Trophoblast cell (in vitro differentiated cells and primary cell): Measurements from ENCODE around the gene RTL1.

ENCODE experiments used
- DNase-seq, 2 donors: peaks; one replicate each; pipeline ENCODE4 v3.0.0-alpha.2; 2016
- H2AFZ ChIP-seq: 2 replicates; pipeline ENCODE4 v1.6.1; 2013; ENCODE audit warnings: low read length, moderate library complexity, mild to moderate bottlenecking; ENCODE audit not compliant: insufficient read depth, poor library complexity
- H2AK5ac ChIP-seq: 2 replicates; pipeline ENCODE4 v1.6.1; 2013; ENCODE audit warnings: mild to moderate bottlenecking, low read length
- H2BK120ac ChIP-seq: 2 replicates; pipeline ENCODE4 v1.6.1; 2013; ENCODE audit warnings: low read length, mild to moderate bottlenecking, moderate library complexity; ENCODE audit not compliant: insufficient read depth, poor library complexity
- H2BK12ac ChIP-seq: 2 replicates; pipeline ENCODE4 v1.6.1; 2013; ENCODE audit warnings: mild to moderate bottlenecking, low read length, moderate library complexity
- H2BK5ac ChIP-seq: 2 replicates; pipeline ENCODE4 v1.6.1; 2013; ENCODE audit warnings: low read length, low read depth, moderate library complexity, mild to moderate bottlenecking; ENCODE audit not compliant: poor library complexity
- H3K14ac ChIP-seq: 2 replicates; pipeline ENCODE4 v1.6.1; 2013; ENCODE audit warnings: mild to moderate bottlenecking, low read length
- H3K18ac ChIP-seq: 2 replicates; pipeline ENCODE4 v1.6.1; 2013; ENCODE audit warnings: mild to moderate bottlenecking, low read length
- H3K23ac ChIP-seq: 2 replicates; pipeline ENCODE4 v1.6.1; 2013; ENCODE audit warnings: low read length
- H3K27ac ChIP-seq: 2 replicates; pipeline ENCODE4 v1.5.1; 2013; ENCODE audit warnings: low read depth, mild to moderate bottlenecking, inconsistent platforms, low read length, moderate library complexity
- H3K27me3 ChIP-seq: 2 replicates; pipeline ENCODE4 v1.6.1; 2013; ENCODE audit warnings: inconsistent platforms, mild to moderate bottlenecking, low read length, moderate library complexity; ENCODE audit not compliant: insufficient read depth
- H3K36me3 ChIP-seq, 2 experiments: 1 replicate in 1 of 2; 2 replicates in 1 of 2; pipeline ENCODE4 v1.6.1; 2013; ENCODE audit warnings: low read length in 2 of 2, mild to moderate bottlenecking in 2 of 2, moderate library complexity in 1 of 2; ENCODE audit not compliant: insufficient read depth in 2 of 2, control insufficient read depth in 1 of 2
- H3K4ac ChIP-seq: 2 replicates; pipeline ENCODE4 v1.6.1; 2013; ENCODE audit warnings: low read depth, mild to moderate bottlenecking, low read length, moderate library complexity
- H3K4me1 ChIP-seq, 2 experiments: 1 replicate in 1 of 2; 2 replicates in 1 of 2; pipeline ENCODE4 v1.6.1; 2013; ENCODE audit warnings: low read length in 2 of 2, mild to moderate bottlenecking in 2 of 2, moderate library complexity in 1 of 2; ENCODE audit not compliant: insufficient read depth in 2 of 2, control insufficient read depth in 1 of 2
- H3K4me2 ChIP-seq: 2 replicates; pipeline ENCODE4 v1.6.1; 2013; ENCODE audit warnings: inconsistent platforms, mild to moderate bottlenecking, low read length, moderate library complexity
- H3K4me3 ChIP-seq: 2 replicates; pipeline ENCODE4 v1.5.1; 2013; ENCODE audit warnings: mild to moderate bottlenecking, low read depth, low read length, inconsistent platforms
- H3K79me1 ChIP-seq: one replicate; pipeline ENCODE4 v1.6.1; 2013; ENCODE audit warnings: low read length
- H3K79me2 ChIP-seq: 2 replicates; pipeline ENCODE4 v1.6.1; 2013; ENCODE audit warnings: low read length, mild to moderate bottlenecking; ENCODE audit not compliant: control insufficient read depth, insufficient read depth, poor library complexity
- H3K9ac ChIP-seq: 2 replicates; pipeline ENCODE4 v1.6.1; 2013; ENCODE audit warnings: mild to moderate bottlenecking, low read length
- H3K9me3 ChIP-seq: 2 replicates; pipeline ENCODE4 v1.6.1; 2013; ENCODE audit warnings: low read depth, mild to moderate bottlenecking, control low read depth, inconsistent platforms, low read length; ENCODE audit not compliant: insufficient read depth
- H4K12ac ChIP-seq: 2 replicates; pipeline ENCODE4 v1.6.1; 2013; ENCODE audit warnings: low read depth, mild to moderate bottlenecking, low read length, moderate library complexity
- H4K8ac ChIP-seq: 2 replicates; pipeline ENCODE4 v1.6.1; 2013; ENCODE audit warnings: low read depth, mild to moderate bottlenecking, low read length, moderate library complexity
- H4K91ac ChIP-seq: one replicate; pipeline ENCODE4 v1.6.1; 2013; ENCODE audit warnings: low read depth, mild to moderate bottlenecking, low read length, moderate library complexity
- WGBS: extraction: QIAGEN DNeasy Blood & Tissue Kit; methylation state at CpG from one replicate; pipeline ENCODE4 v1.1.7; 2013; ENCODE audit warnings: missing lambda C conversion rate; ENCODE audit not compliant: insufficient read length, insufficient coverage; ENCODE audit errors: extremely low coverage; 5-methylcytosine and 5-hydroxymethylcytosine counted together

Gene RTL1

DNA sequence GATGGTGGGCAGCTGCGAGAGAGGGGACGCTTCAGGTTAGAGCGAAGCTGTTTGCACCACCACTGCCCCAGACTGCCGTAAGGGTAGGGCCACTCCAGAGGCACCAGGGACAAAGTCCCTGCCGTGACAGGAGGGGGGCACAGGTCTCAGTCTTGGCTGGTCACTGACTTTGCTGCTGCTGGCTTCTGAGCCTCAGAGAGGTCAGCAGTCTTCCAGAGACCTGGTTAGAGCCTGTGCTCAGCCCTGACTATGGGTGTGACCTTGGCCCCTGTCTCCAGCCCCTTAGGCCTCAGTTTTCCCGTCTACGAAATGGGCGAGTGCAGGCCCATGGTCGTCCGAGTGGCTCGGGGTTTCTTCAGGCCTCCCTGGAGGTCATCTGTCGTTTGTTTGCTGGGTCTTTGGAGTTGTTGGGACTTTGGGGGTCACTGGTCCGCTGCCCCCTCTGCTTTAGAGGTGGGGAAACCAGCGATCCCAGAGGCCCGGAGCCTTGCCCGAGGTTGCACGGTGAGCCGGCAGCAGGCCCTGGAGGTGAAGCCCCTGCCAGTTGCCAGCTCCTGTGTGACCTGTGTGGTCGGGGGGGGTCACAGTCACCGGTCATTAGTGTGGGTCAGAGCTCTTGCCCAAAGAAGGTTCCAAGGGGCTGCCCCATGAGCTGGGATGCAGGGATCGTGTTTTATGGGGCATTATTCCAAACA lies 62.3 kb downstream of the RTL1 start:
- Histone ChIP-seq H3K27me3 (no peaks in the 10 kb centered on the region), H4K91ac (no peak overlapping the region)

DNA sequence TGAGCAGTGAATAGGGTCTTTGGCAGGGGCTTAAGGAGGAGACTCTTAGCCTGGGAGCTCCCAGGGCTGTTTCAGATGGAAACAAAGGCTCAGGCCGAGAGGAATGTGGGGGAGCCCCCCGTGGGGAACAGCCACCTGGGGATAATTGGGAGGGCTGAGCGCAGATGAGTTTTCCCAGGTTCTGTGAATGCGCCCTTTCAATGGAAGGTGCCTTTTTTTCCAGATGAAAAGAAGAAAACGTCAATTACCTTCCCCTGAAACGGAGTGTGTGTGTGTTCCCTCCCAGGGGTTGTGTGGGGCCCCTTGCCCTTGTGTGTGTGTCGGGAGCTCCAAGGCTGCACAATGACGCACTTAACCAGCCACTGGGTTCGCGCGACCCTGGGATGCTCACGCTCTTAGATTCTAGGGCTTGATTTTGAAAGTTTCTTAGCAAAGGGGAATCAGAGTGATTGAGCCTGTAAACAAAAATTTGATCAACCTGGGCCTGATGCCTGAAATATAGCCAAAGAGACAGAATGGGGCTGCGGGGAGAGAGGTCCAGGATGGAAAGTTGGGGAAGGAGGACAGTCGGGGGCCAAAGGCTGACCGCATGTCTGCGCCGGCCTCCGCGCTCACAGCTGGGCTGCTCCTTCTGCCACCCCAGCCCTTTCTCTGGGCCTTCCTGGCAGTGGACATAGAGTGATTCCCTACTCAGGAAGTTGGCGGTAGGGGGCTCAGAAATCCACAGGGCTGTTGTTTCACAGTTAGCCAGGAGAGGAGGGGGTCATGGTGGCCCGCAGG lies 63.0 kb downstream of the RTL1 start:
- Histone ChIP-seq H4K12ac (no peak overlapping the region), H3K9ac (no peak overlapping the region), H3K79me2 (no peaks in the 10 kb centered on the region), H2AK5ac (no peak overlapping the region), H4K91ac (no peak overlapping the region), H3K4me2 (no peak overlapping the region), H3K36me3 (no peaks in the 10 kb centered on the region), H2BK120ac (no peak overlapping the region), H4K8ac (no peak overlapping the region), H2BK12ac (no peak overlapping the region), H3K4me1 (peaks cover 0 to 2% of the 10 kb centered on the region in 2 experiments), H3K79me1 (no peaks in the 10 kb centered on the region), H3K27ac (no peak overlapping the region), H3K23ac (no peak overlapping the region), H3K18ac (no peak overlapping the region), H3K9me3 (no peaks in the 10 kb centered on the region), H2BK5ac (no peak overlapping the region), H3K27me3 (no peaks in the 10 kb centered on the region), H3K4me3 (no peak overlapping the region), H3K4ac (no peak overlapping the region), H3K14ac (no peak overlapping the region), H2AFZ (no peak overlapping the region)
- DNase-seq: no peak
- no CpG with 5 or more reads among the region's 21 CpGs for WGBS

More for the DNA sequence above, 62.3 kb downstream of the RTL1 start:
- no peak overlapping the region for H4K12ac ChIP-seq
- no peaks in the 10 kb centered on the region for H3K79me2 ChIP-seq
- H3K36me3 ChIP-seq: no peaks in the 10 kb centered on the region
- H2BK12ac ChIP-seq: no peak overlapping the region
- H3K79me1 ChIP-seq: no peaks in the 10 kb centered on the region
- H3K4me2 ChIP-seq: no peak overlapping the region
- no peak for DNase-seq
- peaks cover 0 to 2% of the 10 kb centered on the region in 2 experiments for H3K4me1 ChIP-seq
- H3K9me3 ChIP-seq: no peaks in the 10 kb centered on the region
- H3K4ac ChIP-seq: no peak overlapping the region
- WGBS: no CpG with 5 or more reads among the region's 21 CpGs
- H4K8ac ChIP-seq: no peak overlapping the region
- H2AK5ac ChIP-seq: no peak overlapping the region
- H2BK5ac ChIP-seq: no peak overlapping the region
- H2AFZ ChIP-seq: no peak overlapping the region
- H3K4me3 ChIP-seq: no peak overlapping the region
- H3K23ac ChIP-seq: no peak overlapping the region
- no peak overlapping the region for H3K14ac ChIP-seq
- no peak overlapping the region for H2BK120ac ChIP-seq
- no peak overlapping the region for H3K18ac ChIP-seq
- H3K9ac ChIP-seq: no peak overlapping the region
- H3K27ac ChIP-seq: no peak overlapping the region

DNA sequence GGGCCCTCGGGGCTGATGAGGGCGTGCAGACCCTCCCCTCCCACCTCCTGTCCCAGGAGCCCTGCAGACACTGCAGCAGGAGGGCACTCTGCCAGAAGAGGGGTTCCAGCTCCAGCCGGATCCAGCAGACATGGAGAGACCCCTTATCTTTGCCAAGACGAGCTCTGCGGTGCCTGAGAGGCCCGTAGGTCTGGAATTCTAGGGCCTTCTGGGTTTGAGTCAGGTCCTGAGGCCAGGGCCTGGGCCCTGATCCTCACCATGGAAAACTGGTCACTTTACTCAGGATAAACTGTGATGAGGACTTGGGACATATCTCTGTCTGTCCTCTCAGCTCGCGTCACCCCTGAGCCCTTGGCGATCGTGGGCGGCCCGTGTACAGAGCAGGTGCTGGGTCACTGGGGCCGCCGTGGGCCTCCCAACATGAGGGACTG lies 63.8 kb downstream of the RTL1 start:
- H3K79me1 ChIP-seq: no peaks in the 10 kb centered on the region
- no peak overlapping the region for H3K4ac ChIP-seq
- no peak overlapping the region for H3K4me3 ChIP-seq
- no peak overlapping the region for H2AK5ac ChIP-seq
- no peak for DNase-seq
- no peak overlapping the region for H2BK5ac ChIP-seq
- no peak overlapping the region for H3K18ac ChIP-seq
- no peak overlapping the region for H3K4me2 ChIP-seq
- peaks cover 0 to 2% of the 10 kb centered on the region in 2 experiments for H3K4me1 ChIP-seq
- no CpG with 5 or more reads among the region's 14 CpGs for WGBS
- no peaks in the 10 kb centered on the region for H3K27me3 ChIP-seq
- H3K9ac ChIP-seq: no peak overlapping the region
- H3K79me2 ChIP-seq: no peaks in the 10 kb centered on the region
- no peaks in the 10 kb centered on the region for H3K9me3 ChIP-seq
- no peak overlapping the region for H4K91ac ChIP-seq
- H2BK12ac ChIP-seq: no peak overlapping the region
- H2BK120ac ChIP-seq: no peak overlapping the region
- no peak overlapping the region for H3K27ac ChIP-seq
- H2AFZ ChIP-seq: no peak overlapping the region
- no peak overlapping the region for H4K12ac ChIP-seq
- no peak overlapping the region for H4K8ac ChIP-seq
- no peaks in the 10 kb centered on the region for H3K36me3 ChIP-seq
- no peak overlapping the region for H3K23ac ChIP-seq
- no peak overlapping the region for H3K14ac ChIP-seq

DNA sequence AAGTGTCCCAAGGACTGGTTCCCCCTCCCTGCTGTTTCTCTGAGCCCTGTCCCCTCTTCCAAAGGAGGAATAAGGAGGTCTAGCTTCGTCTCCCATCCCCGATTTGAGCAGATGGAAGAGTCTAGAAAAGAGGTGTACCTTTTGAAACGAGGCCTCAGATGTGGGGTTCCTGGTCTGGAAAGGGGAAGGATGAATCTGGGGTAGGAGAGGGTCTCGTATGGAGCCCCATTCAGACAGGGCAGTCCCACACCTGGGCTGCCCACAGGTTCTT lies 64.3 kb downstream of the RTL1 start:
- Histone ChIP-seq H3K18ac (no peak overlapping the region), H2BK120ac (no peak overlapping the region), H3K23ac (no peak overlapping the region), H3K4ac (no peak overlapping the region), H3K4me2 (no peak overlapping the region), H2AK5ac (no peak overlapping the region), H3K27ac (no peak overlapping the region), H3K79me1 (no peaks in the 10 kb centered on the region), H3K79me2 (no peaks in the 10 kb centered on the region), H3K36me3 (no peaks in the 10 kb centered on the region), H2BK5ac (no peak overlapping the region), H2AFZ (no peak overlapping the region), H3K4me3 (no peak overlapping the region), H3K14ac (no peak overlapping the region), H3K4me1 (peaks cover 0 to 2% of the 10 kb centered on the region in 2 experiments), H3K9ac (no peak overlapping the region), H4K12ac (no peak overlapping the region), H3K27me3 (no peaks in the 10 kb centered on the region), H4K8ac (no peak overlapping the region), H2BK12ac (no peak overlapping the region), H3K9me3 (no peaks in the 10 kb centered on the region), H4K91ac (no peak overlapping the region)
- WGBS: no CpG with 5 or more reads among the region's 4 CpGs
- no peak for DNase-seq
